RPMI7951 (cell line): ENCODE results near the gene YWHAQ. TPM values are rescaled to one million over a fixed set of nuclear protein-coding genes. Genes with fewer than 3 reads are reported as not detected.
A peak's percentile ranks its signal among the peaks of the same experiment; 100 is the strongest.

Experiments used
- DNase-seq: peaks from one replicate; pipeline ENCODE4 v3.0.0-alpha.2; 2012; ENCODE audit warnings: low read depth
- total RNA-seq: library from RNA; depleted of rRNA; stranded (reverse); fragments of >200 nt; shearing (Covaris generic); gene quantifications from 2 replicates; pipeline ENCODE4 v1.2.3, GENCODE V29; 2014; rRNA removed

Gene YWHAQ
- total RNA-seq = 1,114 and 1,267 TPM in 2 replicates

GRCh38 chr2:9630736-9631552 lies at the start of gene YWHAQ:
Gene YWHAQ, minus strand, starts transcription at chr2:9630997. Its CDS starts 545 bp downstream, at chr2:9630452.
- DNase-seq = peak; percentile 100

GRCh38 chr2:9680082-9680481 lies 49.3 kb upstream of the YWHAQ start:
- DNase-seq = no peak

- no peak for DNase-seq
Observed at GRCh38 chr2:9679218-9679617, 48.4 kb upstream of the YWHAQ start.

GRCh38 chr2:9678544-9678943 lies 47.7 kb upstream of the YWHAQ start:
- no peak for DNase-seq

- peak; percentile 98 for DNase-seq
Observed at GRCh38 chr2:9675415-9676351, 44.9 kb upstream of the YWHAQ start.

GRCh38 chr2:9674891-9675414 lies 44.2 kb upstream of the YWHAQ start:
- no peak for DNase-seq

- no peak for DNase-seq
Observed at GRCh38 chr2:9673914-9674481, 43.2 kb upstream of the YWHAQ start.

GRCh38 chr2:9668687-9669345 lies 38.0 kb upstream of the YWHAQ start:
- DNase-seq = no peak

- DNase-seq = no peak
Observed at GRCh38 chr2:9667826-9668225, 37.0 kb upstream of the YWHAQ start.

- peak; percentile 90 for DNase-seq
Observed at GRCh38 chr2:9666306-9666705, 35.5 kb upstream of the YWHAQ start.

- DNase-seq = peak; percentile 98
Observed at GRCh38 chr2:9665898-9666297, 35.1 kb upstream of the YWHAQ start.

- no peak for DNase-seq
Observed at GRCh38 chr2:9664365-9664764, 33.6 kb upstream of the YWHAQ start.

GRCh38 chr2:9663008-9663879 lies 32.4 kb upstream of the YWHAQ start:
- no peak for DNase-seq

- no peak for DNase-seq
Observed at GRCh38 chr2:9661261-9661660, 30.5 kb upstream of the YWHAQ start.

- DNase-seq = no peak
Observed at GRCh38 chr2:9660781-9661180, 30.0 kb upstream of the YWHAQ start.

- no peak for DNase-seq
Observed at GRCh38 chr2:9660154-9660553, 29.4 kb upstream of the YWHAQ start.

- peak; percentile 89 for DNase-seq
Observed at GRCh38 chr2:9658972-9659371, 28.2 kb upstream of the YWHAQ start.

- no peak for DNase-seq
Observed at GRCh38 chr2:9657731-9658130, 26.9 kb upstream of the YWHAQ start.

GRCh38 chr2:9657083-9657482 lies 26.3 kb upstream of the YWHAQ start:
- peak; percentile 60 for DNase-seq

GRCh38 chr2:9656270-9656766 lies 25.5 kb upstream of the YWHAQ start:
- peak; percentile 100 for DNase-seq
